Testis (tissue), 3 donors: ENCODE measurements around the gene CLDN10. TPM values are rescaled to one million over a fixed set of nuclear protein-coding genes. Genes with fewer than 3 reads are reported as not detected.

ENCODE experiments used
- DNase-seq: peaks from one replicate; pipeline ENCODE4 v3.0.0-alpha.2; 2019
- H3K27ac ChIP-seq, 2 donors: fragments of 200-600 bp; sonication (generic); one replicate each; pipeline ENCODE4 v1.5.1; 2019
- H3K27me3 ChIP-seq: fragments of 200-600 bp; sonication (generic); one replicate; pipeline ENCODE4 v1.5.1; 2019
- H3K36me3 ChIP-seq: fragments of 200-600 bp; sonication (generic); one replicate; pipeline ENCODE4 v1.5.1; 2017; ENCODE audit warnings: low read depth; ENCODE audit errors: missing control alignments
- H3K4me1 ChIP-seq: fragments of 200-600 bp; sonication (generic); one replicate; pipeline ENCODE4 v1.5.1; 2019
- H3K4me3 ChIP-seq, 2 donors: fragments of 200-600 bp; sonication (generic); one replicate each; pipeline ENCODE4 v1.5.1; 2017 to 2019
- H3K9me3 ChIP-seq: fragments of 200-600 bp; sonication (generic); one replicate; pipeline ENCODE4 v1.5.1; 2017
- POLR2A ChIP-seq: fragments of 450-650 bp; IDR thresholded peaks from one replicate; pipeline ENCODE4 v1.6.1; 2017; ENCODE audit warnings: antibody characterized with exemption, mild to moderate bottlenecking, moderate library complexity
- WGBS, 2 donors: methylation state at CpG; one replicate each; pipeline ENCODE4 v1.1.5; 2018; 5-methylcytosine and 5-hydroxymethylcytosine counted together
- intact Hi-C: fragments of 100-400 bp; cut with DNase I; formaldehyde crosslinking; loops from one replicate; pipeline ENCODE4 v1.15.1; 2023; ENCODE audit warnings: low total_unique reads
- polyA plus RNA-seq: library from polyadenylated mRNA; stranded (reverse); fragments of 350-450 nt; fragmentation: Illumina TruSeq; extraction: RNeasy Lipid Tissue Mini Kit (QIAGEN cat#74804); gene quantifications from one replicate; pipeline ENCODE4 v1.2.3, GENCODE V29; 2014; ENCODE audit warnings: low read depth, low replicate concordance; ENCODE audit not compliant: insufficient read depth
- total RNA-seq, 2 donors: library from RNA; depleted of rRNA; stranded (reverse); fragments of >200 nt; gene quantifications; one replicate each; pipeline ENCODE4 v1.2.3, GENCODE V29; 2016
- TF ChIP-seq, protein P1 (sequence below), 3 experiments: fragments of 450-650 bp in 2 of 3; fragments of 200-600 bp in 1 of 3; sonication (generic) in 1 of 3; IDR thresholded peaks; one replicate each; pipeline ENCODE4 v1.5.1; 2016 to 2019; ENCODE audit warnings: antibody characterized with exemption in 3 of 3, mild to moderate bottlenecking in 2 of 3, moderate library complexity in 1 of 3

The CLDN10 gene
- total and polyA plus RNA-seq, 3 donors from 2014 or later = 1.3 to 3.3 (median 1.8) TPM

GRCh38 chr13:95620030-95620824 is 67.7 kb downstream of the CLDN10 start:
- Histone ChIP-seq H3K4me1 (no peaks in the 10 kb centered on the region), H3K27ac (no peak overlapping the region), H3K4me3 (no peak overlapping the region), H3K9me3 (no peaks in the 10 kb centered on the region), H3K27me3 (no peaks in the 10 kb centered on the region), H3K36me3 (no peaks in the 10 kb centered on the region)
- no peak for TF ChIP-seq POLR2A
- TF ChIP-seq, protein P1, sequence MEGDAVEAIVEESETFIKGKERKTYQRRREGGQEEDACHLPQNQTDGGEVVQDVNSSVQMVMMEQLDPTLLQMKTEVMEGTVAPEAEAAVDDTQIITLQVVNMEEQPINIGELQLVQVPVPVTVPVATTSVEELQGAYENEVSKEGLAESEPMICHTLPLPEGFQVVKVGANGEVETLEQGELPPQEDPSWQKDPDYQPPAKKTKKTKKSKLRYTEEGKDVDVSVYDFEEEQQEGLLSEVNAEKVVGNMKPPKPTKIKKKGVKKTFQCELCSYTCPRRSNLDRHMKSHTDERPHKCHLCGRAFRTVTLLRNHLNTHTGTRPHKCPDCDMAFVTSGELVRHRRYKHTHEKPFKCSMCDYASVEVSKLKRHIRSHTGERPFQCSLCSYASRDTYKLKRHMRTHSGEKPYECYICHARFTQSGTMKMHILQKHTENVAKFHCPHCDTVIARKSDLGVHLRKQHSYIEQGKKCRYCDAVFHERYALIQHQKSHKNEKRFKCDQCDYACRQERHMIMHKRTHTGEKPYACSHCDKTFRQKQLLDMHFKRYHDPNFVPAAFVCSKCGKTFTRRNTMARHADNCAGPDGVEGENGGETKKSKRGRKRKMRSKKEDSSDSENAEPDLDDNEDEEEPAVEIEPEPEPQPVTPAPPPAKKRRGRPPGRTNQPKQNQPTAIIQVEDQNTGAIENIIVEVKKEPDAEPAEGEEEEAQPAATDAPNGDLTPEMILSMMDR (IDR thresholded peaks at IDR 0.05) = no peak
- WGBS, 2 donors = 85 to 86% methylated on average over 2 of the region's 2 CpGs
- no peak for DNase-seq
- intact Hi-C loops = loop anchor here (10.0 kb wide), 1 partner anchor 215 kb away; no protein-coding TSS in a partner anchor

DNA sequence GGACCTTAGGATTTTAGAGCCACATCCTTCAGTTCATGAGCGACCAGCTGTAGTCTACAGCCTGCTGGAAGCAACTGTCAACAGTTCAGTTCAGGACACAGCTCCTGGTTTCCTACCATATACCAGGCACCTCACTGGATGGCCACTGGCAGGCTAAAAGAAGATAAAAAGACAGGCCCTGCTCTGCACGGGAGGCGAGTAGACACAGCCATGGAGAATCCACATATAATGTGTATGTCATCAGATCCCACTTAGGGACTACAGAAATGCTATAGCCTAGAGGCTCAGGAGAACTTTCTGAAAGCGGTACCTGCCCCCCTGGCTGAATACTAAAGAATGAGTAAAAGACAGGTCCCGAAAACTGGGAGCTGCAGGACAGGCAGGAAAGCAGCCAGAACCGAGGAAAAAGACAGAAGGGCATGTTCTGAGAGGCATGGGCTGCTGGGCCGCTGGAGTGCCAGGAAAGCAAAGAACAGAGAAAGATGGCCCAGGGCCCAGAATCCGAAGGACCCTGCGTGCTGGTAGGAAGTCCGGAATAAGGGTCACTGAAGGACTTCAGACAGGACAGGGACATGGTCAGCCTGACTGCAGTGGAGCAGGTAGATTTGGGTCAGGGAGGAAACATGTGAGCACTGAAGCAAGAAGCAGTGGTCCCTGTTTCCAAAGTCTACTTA is 68.4 kb downstream of the CLDN10 start:
- no peak for DNase-seq
- TF ChIP-seq, protein P1 (IDR thresholded peaks at IDR 0.05) = no peak
- no peak for TF ChIP-seq POLR2A
- Histone ChIP-seq H3K27me3 (no peaks in the 10 kb centered on the region), H3K9me3 (no peaks in the 10 kb centered on the region), H3K36me3 (no peaks in the 10 kb centered on the region), H3K4me1 (no peaks in the 10 kb centered on the region), H3K4me3 (no peak overlapping the region), H3K27ac (no peak overlapping the region)
- WGBS, 2 donors = 53 to 67% methylated on average over 10 of the region's 10 CpGs
- intact Hi-C loops = loop anchor here (10.0 kb wide), 1 partner anchor 214 kb away; no protein-coding TSS in a partner anchor

- 37 to 38% methylated on average over 5 of the region's 5 CpGs for WGBS, 2 donors
- intact Hi-C loops = loop anchor here (10.0 kb wide), 1 partner anchor 212 kb away; no protein-coding TSS in a partner anchor
Observed at GRCh38 chr13:95623141-95623540, 70.6 kb downstream of the CLDN10 start.

DNA sequence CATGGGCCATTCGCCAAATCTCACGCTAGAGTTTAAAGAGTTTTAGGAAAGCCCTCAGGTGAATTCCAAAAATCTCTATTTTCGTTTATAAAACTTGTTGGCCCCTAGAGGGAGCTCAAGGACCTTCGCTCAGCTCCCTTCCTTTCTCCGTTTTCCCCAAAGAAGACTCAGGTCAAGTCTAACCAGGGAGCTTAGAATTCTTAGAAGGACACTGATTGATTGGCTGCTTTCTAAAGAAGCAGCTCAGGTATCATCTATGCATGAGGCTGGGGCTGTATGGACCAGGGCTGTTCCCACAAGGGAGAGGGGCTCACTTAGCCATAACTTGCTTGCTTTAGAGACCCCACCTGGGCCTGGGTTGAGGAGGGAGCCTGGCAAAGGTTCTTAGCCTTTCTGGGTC is 71.5 kb downstream of the CLDN10 start:
- H3K4me3 ChIP-seq = no peak overlapping the region
- H3K4me1 ChIP-seq = no peaks in the 10 kb centered on the region
- intact Hi-C loops = loop anchor here (10.0 kb wide), 1 partner anchor 211 kb away; no protein-coding TSS in a partner anchor
- no peaks in the 10 kb centered on the region for H3K27me3 ChIP-seq
- no peaks in the 10 kb centered on the region for H3K36me3 ChIP-seq
- no peak for DNase-seq
- TF ChIP-seq POLR2A = no peak
- TF ChIP-seq, protein P1 (IDR thresholded peaks at IDR 0.05) = peak in 2 of 3 experiments; percentile 41 to 63
- 33 to 44% methylated on average over 5 of the region's 5 CpGs for WGBS, 2 donors
- no peak overlapping the region for H3K27ac ChIP-seq
- no peaks in the 10 kb centered on the region for H3K9me3 ChIP-seq

More at GRCh38 chr13:95623141-95623540, 70.6 kb downstream of the CLDN10 start:
- Histone ChIP-seq H3K27me3 (no peaks in the 10 kb centered on the region), H3K9me3 (no peaks in the 10 kb centered on the region), H3K36me3 (no peaks in the 10 kb centered on the region), H3K27ac (no peak overlapping the region), H3K4me3 (no peak overlapping the region), H3K4me1 (no peaks in the 10 kb centered on the region)
- TF ChIP-seq, protein P1 (IDR thresholded peaks at IDR 0.05) = no peak
- TF ChIP-seq POLR2A = no peak
- no peak for DNase-seq
